ENCODE data around the gene TANC1.

DNA sequence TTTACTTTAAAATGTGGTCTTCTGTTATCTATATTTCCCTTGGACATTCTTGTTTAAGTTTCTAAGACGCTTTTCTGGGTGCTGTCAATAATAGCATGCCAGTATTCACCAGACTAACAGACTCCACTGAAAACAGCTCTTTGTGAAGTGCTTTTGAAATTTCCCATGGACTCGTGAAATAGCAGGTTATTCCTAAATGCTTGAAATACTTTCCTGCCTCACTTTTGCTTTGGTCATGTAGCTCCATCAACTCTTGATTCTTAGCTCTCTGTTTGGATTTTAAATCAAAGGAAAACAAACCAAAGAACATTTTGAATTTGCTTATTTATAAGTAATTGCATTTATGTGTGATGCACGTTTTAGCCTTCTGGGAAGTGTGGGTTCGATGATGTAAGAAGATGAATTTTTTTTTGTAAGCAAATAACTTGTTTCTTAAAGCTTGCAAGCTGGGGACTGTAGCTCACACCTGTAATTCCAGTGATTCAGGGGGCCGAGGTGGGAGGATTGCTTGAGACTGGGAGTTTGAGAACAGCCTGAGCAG, 170.3 kb downstream of the TANC1 start:
- TF ChIP-seq, protein P1, sequence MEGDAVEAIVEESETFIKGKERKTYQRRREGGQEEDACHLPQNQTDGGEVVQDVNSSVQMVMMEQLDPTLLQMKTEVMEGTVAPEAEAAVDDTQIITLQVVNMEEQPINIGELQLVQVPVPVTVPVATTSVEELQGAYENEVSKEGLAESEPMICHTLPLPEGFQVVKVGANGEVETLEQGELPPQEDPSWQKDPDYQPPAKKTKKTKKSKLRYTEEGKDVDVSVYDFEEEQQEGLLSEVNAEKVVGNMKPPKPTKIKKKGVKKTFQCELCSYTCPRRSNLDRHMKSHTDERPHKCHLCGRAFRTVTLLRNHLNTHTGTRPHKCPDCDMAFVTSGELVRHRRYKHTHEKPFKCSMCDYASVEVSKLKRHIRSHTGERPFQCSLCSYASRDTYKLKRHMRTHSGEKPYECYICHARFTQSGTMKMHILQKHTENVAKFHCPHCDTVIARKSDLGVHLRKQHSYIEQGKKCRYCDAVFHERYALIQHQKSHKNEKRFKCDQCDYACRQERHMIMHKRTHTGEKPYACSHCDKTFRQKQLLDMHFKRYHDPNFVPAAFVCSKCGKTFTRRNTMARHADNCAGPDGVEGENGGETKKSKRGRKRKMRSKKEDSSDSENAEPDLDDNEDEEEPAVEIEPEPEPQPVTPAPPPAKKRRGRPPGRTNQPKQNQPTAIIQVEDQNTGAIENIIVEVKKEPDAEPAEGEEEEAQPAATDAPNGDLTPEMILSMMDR (conservative IDR thresholded peaks at IDR 0.05; ENCODE audit: low read length), result no peak
- no peak for TF ChIP-seq EZH2phosphoT487 (IDR thresholded peaks at IDR 0.05; ENCODE audit: borderline replicate concordance)
